Activated gamma-delta T cell treated with anti-CD3 and anti-CD28 coated beads, Interleukin-2, amount 50 U/mL, for 16 hours (primary cell): ENCODE data around the gene AFF3.
"Not testable (repeated sequence)": the region's sequence is repeated elsewhere in the genome, so short reads cannot be mapped to it uniquely, and the experiment has no call there.

ENCODE experiments used
- DNase-seq: peaks from one replicate; pipeline ENCODE4 v3.0.0-alpha.2; 2020; ENCODE audit warnings: low read depth

AFF3 gene

DNA sequence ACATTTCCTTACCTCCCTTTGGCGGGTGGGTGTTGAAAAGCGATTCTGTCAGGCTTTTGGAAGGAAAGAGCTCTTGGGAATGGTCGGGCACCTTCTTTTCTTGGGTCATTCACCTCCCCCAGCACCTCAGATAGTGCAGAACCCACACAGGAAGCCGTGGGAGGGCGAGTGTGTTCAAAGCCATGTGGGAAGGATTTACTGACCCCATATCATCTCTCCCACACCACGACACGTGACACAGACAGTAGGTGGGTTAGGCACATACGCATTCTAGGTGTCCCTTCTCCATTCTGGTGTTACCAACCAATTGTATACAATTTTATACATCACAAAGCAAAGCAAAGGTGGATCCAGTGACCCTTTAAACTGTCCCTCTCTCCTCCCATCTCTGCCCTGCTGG, 388.9 kb downstream of the AFF3 start:
- DNase-seq, result no peak

DNA sequence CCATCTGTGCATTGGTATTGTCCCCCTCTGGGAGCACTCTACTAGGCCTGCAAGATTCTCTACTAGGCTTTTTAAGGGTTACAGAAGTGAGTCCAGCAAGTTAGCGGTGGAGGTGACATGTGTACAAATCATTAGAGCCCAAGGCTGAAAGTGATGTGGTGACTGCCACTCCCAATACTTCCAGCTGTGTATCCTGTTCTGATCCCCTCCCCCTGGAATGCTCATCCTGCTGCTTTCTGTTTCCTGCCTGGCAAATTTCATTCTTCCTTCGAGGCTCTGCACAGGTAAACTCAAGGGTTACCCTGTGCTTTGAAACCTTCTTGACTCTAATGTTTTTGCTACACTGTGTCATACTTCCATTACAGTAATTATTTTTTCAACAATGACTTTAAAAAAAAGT, 394.0 kb downstream of the AFF3 start:
- no peak for DNase-seq

DNA sequence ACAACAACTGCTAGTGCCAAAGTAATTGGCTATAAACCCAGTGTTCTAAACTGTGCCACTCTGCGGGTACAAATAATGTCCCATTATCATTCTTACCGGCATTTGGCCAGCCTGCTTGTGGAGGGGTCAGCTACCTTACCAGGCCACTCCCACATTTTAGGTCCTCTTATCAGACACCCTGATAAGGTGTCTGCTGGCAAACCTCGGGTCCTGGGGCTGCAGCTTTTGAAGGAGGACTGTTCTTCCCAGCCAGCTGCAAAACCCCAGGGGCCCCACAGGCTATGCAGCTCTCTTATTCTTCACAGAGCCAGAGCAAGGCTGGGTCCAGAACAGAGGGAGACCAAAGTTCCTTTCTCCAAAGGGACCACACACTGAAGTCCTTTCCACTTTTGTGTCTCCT, 394.5 kb downstream of the AFF3 start:
- no peak for DNase-seq

- no peak for DNase-seq
These were observed 399.2 kb downstream of the AFF3 start for GRCh38 chr2:99743146-99743545.

- no peak for DNase-seq
These were observed 404.9 kb downstream of the AFF3 start for GRCh38 chr2:99737537-99737936.

GRCh38 chr2:99735753-99736152, 406.6 kb downstream of the AFF3 start:
- DNase-seq, result no peak

DNA sequence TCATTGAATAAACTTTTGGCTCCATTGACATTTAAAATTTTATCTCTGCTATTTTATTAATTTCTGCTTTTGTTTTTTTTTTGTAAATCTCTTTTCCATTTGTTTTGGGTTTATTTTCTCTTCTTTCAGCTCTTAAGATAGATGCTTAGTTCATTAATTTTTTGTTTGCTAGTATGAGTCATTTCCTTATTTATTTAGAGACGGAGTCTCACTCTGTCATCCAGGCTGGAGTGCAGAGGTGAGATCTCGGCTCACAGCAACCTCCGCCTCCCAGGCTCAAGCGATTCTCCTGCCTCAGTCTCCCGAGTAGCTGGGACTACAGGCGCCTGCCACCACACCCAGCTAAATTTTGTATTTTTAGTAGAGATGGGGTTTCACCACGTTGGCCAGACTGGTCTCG, 407.1 kb downstream of the AFF3 start:
- not testable (repeated sequence) for DNase-seq

GRCh38 chr2:99734236-99734635, 408.2 kb downstream of the AFF3 start:
- DNase-seq, result no peak

GRCh38 chr2:99729104-99730025, 413.0 kb downstream of the AFF3 start:
- no peak for DNase-seq

DNA sequence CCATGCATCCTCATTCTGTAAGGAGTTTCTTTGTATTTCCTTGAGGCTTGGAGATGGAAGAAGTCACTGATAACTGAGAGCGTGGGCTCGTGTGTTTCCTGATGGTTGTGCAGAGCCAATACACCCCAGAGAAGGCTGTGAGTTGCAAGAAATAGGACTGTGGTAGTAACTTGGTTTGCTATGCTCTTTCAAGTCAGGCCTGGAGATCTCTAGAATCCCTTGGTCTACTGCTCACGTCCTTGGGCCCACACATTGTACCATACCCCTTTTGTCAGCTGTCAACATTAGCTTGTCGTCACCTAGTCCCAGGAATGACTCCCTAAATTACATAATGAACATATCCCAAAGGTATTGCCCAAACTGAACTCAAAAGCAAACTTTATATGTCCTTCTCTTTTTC, 414.2 kb downstream of the AFF3 start:
- DNase-seq, result no peak

DNA sequence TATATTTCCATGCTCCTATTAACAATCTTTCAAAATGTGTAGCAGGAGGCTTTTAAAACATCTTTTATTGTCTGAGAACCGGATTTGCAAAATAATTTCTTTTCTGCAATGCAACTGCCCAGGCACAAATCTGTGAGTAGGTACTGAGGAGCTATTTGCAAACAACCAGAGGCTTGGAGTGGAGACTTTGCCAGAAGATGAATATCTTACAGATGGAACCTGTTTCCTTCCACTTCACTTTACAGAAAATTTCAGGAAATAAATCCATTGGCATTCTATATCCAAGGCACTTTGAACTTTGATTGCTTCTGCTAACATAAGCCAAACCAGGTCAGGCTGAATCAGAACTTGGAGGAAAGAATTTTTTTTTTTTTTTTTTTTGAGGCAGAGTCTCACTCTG, 415.2 kb downstream of the AFF3 start:
- DNase-seq, result no peak

GRCh38 chr2:99726691-99727090, 415.7 kb downstream of the AFF3 start:
- DNase-seq, result no peak

- no peak for DNase-seq
These were observed 416.6 kb downstream of the AFF3 start for GRCh38 chr2:99725820-99726219.

DNA sequence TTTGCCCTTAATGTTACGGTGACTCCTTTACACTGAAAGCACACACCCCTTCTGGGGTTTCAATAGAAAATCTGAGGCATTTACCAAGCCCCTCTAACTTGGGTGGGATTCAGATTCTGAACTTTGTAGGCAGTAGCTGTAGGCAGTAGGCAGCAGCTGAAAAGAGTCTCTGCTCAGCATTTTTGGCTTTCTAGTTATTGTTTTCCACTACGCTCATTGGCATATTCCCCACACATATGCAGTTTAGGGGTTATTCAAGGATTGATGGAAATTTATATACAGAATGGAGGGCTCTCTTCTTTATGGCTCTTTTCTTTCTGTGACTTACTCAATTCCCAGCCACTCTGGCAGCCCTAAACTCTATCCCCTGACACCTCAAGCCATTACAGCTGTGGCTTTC, 419.9 kb downstream of the AFF3 start:
- no peak for DNase-seq

DNA sequence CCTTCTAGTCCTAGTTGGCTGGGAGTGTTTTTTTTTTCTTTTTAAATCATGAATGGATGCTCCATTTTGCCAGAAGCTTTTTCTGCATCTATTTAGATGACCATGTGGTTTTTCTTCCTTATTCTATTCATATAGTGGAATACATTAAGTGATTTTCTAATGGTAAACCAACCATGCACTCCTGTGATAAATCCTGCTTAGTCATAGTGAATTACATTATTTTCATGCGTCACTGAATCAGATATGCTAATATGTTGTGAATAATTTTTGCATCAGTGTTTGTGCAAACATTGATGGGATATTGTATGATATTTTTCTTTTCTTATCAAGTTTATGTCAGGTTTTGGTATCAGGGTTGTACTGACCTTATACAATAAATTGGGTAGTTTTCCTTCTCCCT, 423.3 kb downstream of the AFF3 start:
- DNase-seq, result no peak

DNA sequence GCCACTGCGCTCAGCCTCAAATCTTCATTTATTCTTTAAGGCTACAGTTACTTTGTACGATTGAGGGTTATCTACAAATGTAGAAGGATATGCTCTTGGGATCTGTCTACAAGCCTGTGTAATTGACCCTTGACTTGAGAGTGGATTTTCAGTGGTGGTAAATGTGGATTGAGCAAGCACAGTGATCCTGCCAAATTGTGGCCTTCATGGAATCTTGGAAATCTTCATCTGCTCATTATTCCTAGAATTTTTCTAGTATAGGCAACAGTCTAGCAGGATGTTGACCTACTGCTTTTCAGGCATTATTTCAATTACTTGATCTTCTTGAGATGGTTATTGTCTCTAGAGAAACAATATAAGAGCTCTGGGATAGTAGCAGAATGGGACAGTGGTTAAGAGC, 426.4 kb downstream of the AFF3 start:
- no peak for DNase-seq

- no peak for DNase-seq
These were observed 428.0 kb downstream of the AFF3 start for GRCh38 chr2:99714349-99714748.

DNA sequence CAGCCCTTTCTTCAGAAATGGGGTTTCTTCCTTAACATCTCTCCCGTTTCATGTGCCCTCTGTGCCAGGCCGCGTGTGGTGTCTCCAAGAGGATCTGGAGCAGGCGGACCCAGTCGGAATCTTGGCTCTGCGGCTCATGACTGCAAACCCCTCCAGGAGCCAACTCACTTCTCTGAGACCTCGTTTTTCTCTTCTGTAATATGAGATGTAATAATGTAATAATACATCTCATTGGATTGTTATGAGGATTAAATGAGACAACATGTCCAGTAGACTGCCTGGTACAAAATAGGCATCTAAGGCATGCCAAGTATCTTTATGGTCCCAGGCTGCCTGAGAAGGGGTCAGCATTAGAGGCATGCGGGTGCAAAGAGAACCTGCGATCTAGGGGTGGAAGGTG, 431.2 kb downstream of the AFF3 start:
- no peak for DNase-seq

GRCh38 chr2:99710721-99711120, 431.7 kb downstream of the AFF3 start:
- DNase-seq, result no peak

- DNase-seq, result no peak
These were observed 433.2 kb downstream of the AFF3 start for GRCh38 chr2:99709229-99709628.

DNA sequence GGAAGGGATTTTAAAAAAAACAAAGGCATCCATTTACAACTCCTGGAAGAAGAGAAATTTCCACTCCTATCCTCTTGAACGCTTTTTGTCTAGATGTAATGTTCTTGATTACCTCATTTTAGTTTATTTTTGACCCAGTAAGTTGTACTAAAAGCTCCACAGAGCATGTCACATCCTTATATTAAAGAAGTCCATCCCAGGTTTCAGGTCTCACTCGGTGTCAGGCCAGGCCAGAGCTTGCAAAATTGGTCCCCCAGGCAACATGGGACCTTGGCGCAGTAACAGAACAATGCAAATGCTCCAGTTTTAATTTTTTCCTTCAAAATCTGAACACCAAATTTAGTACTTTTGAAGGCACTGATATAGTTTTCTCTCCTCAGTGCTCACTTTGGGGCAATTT, 434.2 kb downstream of the AFF3 start:
- DNase-seq, result no peak

DNA sequence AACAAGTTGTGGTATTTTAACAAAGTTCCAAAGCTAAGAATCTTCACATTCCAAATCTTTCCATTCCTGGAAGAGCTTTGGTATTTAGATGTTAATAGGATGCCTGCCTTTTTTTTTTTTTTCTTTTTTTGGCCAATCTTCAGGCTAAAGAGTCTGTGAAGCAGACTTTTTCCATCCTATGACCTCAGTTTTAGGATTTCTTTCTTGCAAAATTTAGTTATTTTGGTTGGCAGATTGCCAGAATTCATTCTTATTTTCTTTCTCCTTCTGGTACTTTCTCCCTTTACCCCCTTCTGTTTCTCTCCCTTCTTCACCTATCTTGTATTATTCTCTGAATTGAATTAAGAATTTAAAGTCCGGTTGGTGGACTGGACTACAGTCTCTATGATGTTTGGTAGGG, 434.8 kb downstream of the AFF3 start:
- DNase-seq, result no peak

GRCh38 chr2:99706735-99707134, 435.7 kb downstream of the AFF3 start:
- no peak for DNase-seq

- DNase-seq, result no peak
These were observed 440.9 kb downstream of the AFF3 start for GRCh38 chr2:99701503-99701902.
